ENCODE results near the gene ZNF32. TPM values are rescaled to one million over a fixed set of nuclear protein-coding genes. Genes with fewer than 3 reads are reported as not detected.
"Not testable (repeated sequence)": the region's sequence is repeated elsewhere in the genome, so short reads cannot be mapped to it uniquely, and the experiment has no call there.

The ZNF32 gene
- polyA plus RNA-seq, 1 experiment = 57.7 TPM

GRCh38 chr10:43605850-43606322 lies 42.8 kb downstream of the ZNF32 start:
- H3K4me3 ChIP-seq (ENCODE audit: low read depth, low read length) = peak overlapping the region; percentile 79; the same call in 1 of the 2 replicates
- ChIA-PET POLR2A (interaction anchor here (0.5 to 1.0 kb wide), 2 partner anchors 12 to 42 kb away, joined by 4 to 7 read pairs; no protein-coding TSS in a partner anchor), CTCF (interaction anchor here (0.6 to 0.7 kb wide), 2 partner anchors 198 to 669 kb away, joined by 4 to 5 read pairs; no protein-coding TSS in a partner anchor)
- no peak for DNase-seq (ENCODE audit: low read depth, low spot score)
- H3K27me3 ChIP-seq (ENCODE audit: control insufficient read depth, insufficient read depth, low read length) = peaks cover 12% of the 10 kb centered on the region
- peaks cover 3% of the 10 kb centered on the region; the same call in 1 of the 2 replicates for H3K9me3 ChIP-seq (ENCODE audit: control insufficient read depth, insufficient read depth, low read length)
- no peak overlapping the region for H3K27ac ChIP-seq (ENCODE audit: low read depth, low read length)
- TF ChIP-seq CTCF (IDR thresholded peaks at IDR 0.05; ENCODE audit: low read depth, low read length) = no peak

- H3K4me3 ChIP-seq (ENCODE audit: low read depth, low read length); POLR2A ChIA-PET; CTCF ChIA-PET: not testable (repeated sequence)
Measured at GRCh38 chr10:43601576-43601975, 47.1 kb downstream of the ZNF32 start.

DNA sequence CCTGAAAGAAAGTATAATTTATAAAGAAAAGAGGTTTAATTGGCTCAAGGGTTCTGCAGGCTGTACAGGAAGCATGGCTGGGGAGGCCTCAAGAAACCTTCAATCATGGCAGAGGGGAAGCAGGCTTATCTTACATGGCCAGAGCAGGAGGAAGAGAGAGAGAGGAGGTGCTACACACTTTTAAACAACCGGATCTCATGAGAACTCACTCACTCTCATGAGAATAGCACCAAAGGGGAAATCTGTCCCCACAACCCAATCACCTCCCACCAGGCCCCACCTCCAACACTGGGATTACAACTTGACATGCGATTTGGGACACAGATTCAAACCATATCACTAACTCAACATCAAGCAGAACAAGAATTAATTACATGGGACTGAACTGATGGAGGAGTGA lies 49.3 kb downstream of the ZNF32 start:
- POLR2A ChIA-PET = no interaction called here
- TF ChIP-seq CTCF (IDR thresholded peaks at IDR 0.05; ENCODE audit: low read depth, low read length) = no peak
- peaks cover 9% of the 10 kb centered on the region for H3K27me3 ChIP-seq (ENCODE audit: control insufficient read depth, insufficient read depth, low read length)
- no peak for DNase-seq (ENCODE audit: low read depth, low spot score)
- no peak overlapping the region for H3K4me3 ChIP-seq (ENCODE audit: low read depth, low read length)
- no peak overlapping the region for H3K27ac ChIP-seq (ENCODE audit: low read depth, low read length)
- CTCF ChIA-PET = no interaction called here
- H3K9me3 ChIP-seq (ENCODE audit: control insufficient read depth, insufficient read depth, low read length) = peaks cover 6% of the 10 kb centered on the region; the same call in 1 of the 2 replicates

More at GRCh38 chr10:43601576-43601975, 47.1 kb downstream of the ZNF32 start:
- DNase-seq (ENCODE audit: low read depth, low spot score); H3K27ac ChIP-seq (ENCODE audit: low read depth, low read length); H3K9me3 ChIP-seq (ENCODE audit: control insufficient read depth, insufficient read depth, low read length): not testable (repeated sequence)
- peaks cover 12% of the 10 kb centered on the region for H3K27me3 ChIP-seq (ENCODE audit: control insufficient read depth, insufficient read depth, low read length)

DNA sequence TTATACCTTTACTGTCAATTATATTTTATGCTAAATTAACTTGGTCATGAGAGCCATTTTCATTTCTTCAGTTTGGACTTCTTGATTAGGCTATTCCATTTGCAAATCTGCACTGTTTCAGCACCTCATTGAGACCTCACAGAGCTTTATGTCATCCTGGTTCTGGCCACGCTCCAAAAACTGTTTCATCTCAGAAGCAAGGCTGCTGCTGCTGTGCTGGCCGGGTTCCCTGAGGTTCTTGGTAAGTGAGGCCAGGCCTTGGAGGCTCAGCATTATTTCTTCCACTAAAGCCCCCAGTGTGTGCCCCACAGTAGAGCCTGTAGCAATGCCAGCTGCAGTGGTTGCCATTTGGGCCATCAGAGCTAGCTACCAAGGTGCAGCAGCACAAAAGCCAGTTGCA lies 50.2 kb downstream of the ZNF32 start:
- Histone ChIP-seq H3K27ac (ENCODE audit: low read depth, low read length) (no peak overlapping the region), H3K4me3 (ENCODE audit: low read depth, low read length) (no peak overlapping the region), H3K27me3 (ENCODE audit: control insufficient read depth, insufficient read depth, low read length) (peaks cover 13% of the 10 kb centered on the region), H3K9me3 (ENCODE audit: control insufficient read depth, insufficient read depth, low read length) (peaks cover 6% of the 10 kb centered on the region; the same call in 1 of the 2 replicates)
- no peak for DNase-seq (ENCODE audit: low read depth, low spot score)
- ChIA-PET CTCF (no interaction called here), POLR2A (no interaction called here)
- no peak for TF ChIP-seq CTCF (IDR thresholded peaks at IDR 0.05; ENCODE audit: low read depth, low read length)

DNA sequence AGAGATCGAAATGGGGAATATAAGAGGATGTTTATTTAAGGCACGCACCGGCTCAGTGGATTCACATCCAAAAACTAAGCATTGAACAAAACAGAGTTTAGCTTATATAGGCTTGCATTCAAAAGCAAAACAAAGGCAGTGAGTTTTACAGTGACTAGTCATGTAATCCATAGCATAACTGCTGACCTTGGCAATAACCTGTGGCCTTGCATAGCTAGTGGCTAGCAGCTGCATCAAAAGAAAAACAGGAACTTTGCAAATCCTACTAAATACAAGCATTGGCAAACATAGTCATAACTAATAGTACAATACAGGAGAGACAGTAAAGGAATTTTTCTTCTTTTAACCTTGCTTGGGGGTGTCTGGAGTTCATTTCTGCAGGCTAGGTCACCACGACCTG lies 52.1 kb downstream of the ZNF32 start:
- DNase-seq (ENCODE audit: low read depth, low spot score) = no peak
- TF ChIP-seq CTCF (IDR thresholded peaks at IDR 0.05; ENCODE audit: low read depth, low read length) = no peak
- H3K4me3 ChIP-seq (ENCODE audit: low read depth, low read length) = no peak overlapping the region
- H3K27ac ChIP-seq (ENCODE audit: low read depth, low read length) = no peak overlapping the region
- H3K9me3 ChIP-seq (ENCODE audit: control insufficient read depth, insufficient read depth, low read length) = peaks cover 7% of the 10 kb centered on the region
- CTCF ChIA-PET = no interaction called here
- peaks cover 7% of the 10 kb centered on the region for H3K27me3 ChIP-seq (ENCODE audit: control insufficient read depth, insufficient read depth, low read length)
- POLR2A ChIA-PET = no interaction called here
